ENCODE data around the gene INSIG2.

GRCh38 chr2:118133916-118134315, 45.6 kb downstream of the INSIG2 start:
- TF ChIP-seq YY1 (IDR thresholded peaks at IDR 0.05; ENCODE audit: low read depth, low read length) = no peak
- no peak for TF ChIP-seq CTCF (IDR thresholded peaks at IDR 0.05; ENCODE audit: control extremely low read depth in 1 of 3, insufficient read depth in 1 of 3, low read depth in 1 of 3, low read length in 3 of 3)
- no peak for TF ChIP-seq JUN (IDR thresholded peaks at IDR 0.05; ENCODE audit: low read depth, low read length)
- TF ChIP-seq USF2 (IDR thresholded peaks at IDR 0.05; ENCODE audit: low read length) = no peak
- TF ChIP-seq RBBP5 (IDR thresholded peaks at IDR 0.05; ENCODE audit: borderline replicate concordance, low read depth, low read length) = no peak
- TF ChIP-seq EZH2 (IDR thresholded peaks at IDR 0.05; ENCODE audit: low read depth, low read length, severe bottlenecking) = no peak
- TF ChIP-seq POLR2A (IDR thresholded peaks at IDR 0.05; ENCODE audit: control extremely low read depth in 1 of 2, low read depth in 2 of 2, low read length in 2 of 2) = no peak
- no peak for TF ChIP-seq SIN3A (conservative IDR thresholded peaks at IDR 0.05 in 1 of 2, IDR thresholded peaks at IDR 0.05 in 1 of 2; ENCODE audit: low read depth in 1 of 2, low read length in 2 of 2)
- TF ChIP-seq RAD21 (IDR thresholded peaks at IDR 0.05 in 1 of 2, conservative IDR thresholded peaks at IDR 0.05 in 1 of 2; ENCODE audit: low read depth in 2 of 2, low read length in 2 of 2) = no peak
- no peak for TF ChIP-seq CEBPB (IDR thresholded peaks at IDR 0.05; ENCODE audit: low read depth, low read length)
- no peak for TF ChIP-seq RNF2 (IDR thresholded peaks at IDR 0.05; ENCODE audit: borderline replicate concordance, low read depth, low read length, missing control alignments, poor library complexity, severe bottlenecking)
- no peak for TF ChIP-seq POLR2AphosphoS5 (IDR thresholded peaks at IDR 0.05; ENCODE audit: low read depth, low read length)
- no peak for TF ChIP-seq CREB1 (IDR thresholded peaks at IDR 0.05)
